HCT116 (cell line): ENCODE results near the gene RIPOR2.

Experiments used
- ATF3 ChIP-seq: IDR thresholded peaks from 2 replicates; pipeline ENCODE4 v1.6.1; 2012
- CTCF ChIP-seq, 3 experiments: fragments of 200-600 bp in 1 of 3; sonication (generic) in 1 of 3; IDR thresholded peaks in 2 of 3; conservative IDR thresholded peaks in 1 of 3; 2 replicates each; pipeline ENCODE4 v1.5.1; 2012 to 2017; ENCODE audit warnings: low read depth in 2 of 3, low read length in 2 of 3, antibody characterized with exemption in 1 of 3, borderline replicate concordance in 1 of 3, control low read depth in 1 of 3, mild to moderate bottlenecking in 1 of 3, mixed read lengths in 1 of 3, mixed run types in 1 of 3, moderate library complexity in 1 of 3; ENCODE audit not compliant: insufficient read depth in 1 of 3
- EZH2 ChIP-seq: fragments of 200-600 bp; sonication (generic); IDR thresholded peaks from 2 replicates; pipeline ENCODE4 v1.6.1; 2017; ENCODE audit warnings: antibody characterized with exemption, mixed run types
- FOSL1 ChIP-seq: IDR thresholded peaks from 2 replicates; pipeline ENCODE4 v1.6.1; 2012; ENCODE audit warnings: low read depth
- JUND ChIP-seq: IDR thresholded peaks from 2 replicates; pipeline ENCODE4 v1.6.1; 2012
- MAX ChIP-seq: IDR thresholded peaks from 2 replicates; pipeline ENCODE4 v1.6.1; 2012
- POLR2A ChIP-seq: IDR thresholded peaks from 2 replicates; pipeline ENCODE4 v1.7.0; 2011; ENCODE audit warnings: borderline replicate concordance; ENCODE audit not compliant: insufficient read depth, insufficient read length; ENCODE audit errors: extremely low read depth
- SIN3A ChIP-seq: IDR thresholded peaks from 2 replicates; pipeline ENCODE4 v1.6.1; 2012; ENCODE audit warnings: low read depth
- SP1 ChIP-seq: IDR thresholded peaks from 2 replicates; pipeline ENCODE4 v1.6.1; 2012; ENCODE audit warnings: low read depth
- TCF7L2 ChIP-seq: IDR thresholded peaks from 2 replicates; pipeline ENCODE4 v1.7.0; 2011; ENCODE audit warnings: borderline replicate concordance, inconsistent platforms; ENCODE audit not compliant: insufficient read depth, insufficient read length; ENCODE audit errors: extremely low read depth
- YY1 ChIP-seq: IDR thresholded peaks from 2 replicates; pipeline ENCODE4 v1.6.1; 2011; ENCODE audit warnings: low read length, low read depth, moderate library complexity, mild to moderate bottlenecking; ENCODE audit not compliant: insufficient replicate concordance; ENCODE audit errors: extremely low read depth
- ZNF274 ChIP-seq: fragments of 200-500 bp; sonication (Bioruptor generic); IDR thresholded peaks from 2 replicates; pipeline ENCODE4 v1.6.1; 2014; ENCODE audit warnings: mild to moderate bottlenecking, low read depth, low read length, inconsistent platforms

- no peak for TF ChIP-seq ATF3
- TF ChIP-seq CTCF (IDR thresholded peaks at IDR 0.05 in 2 of 3, conservative IDR thresholded peaks at IDR 0.05 in 1 of 3; ENCODE audit: borderline replicate concordance in 1 of 3, insufficient read depth in 1 of 3, low read depth in 2 of 3, low read length in 2 of 3), result no peak
- no peak for TF ChIP-seq SP1
- TF ChIP-seq TCF7L2, result no peak
- no peak for TF ChIP-seq YY1
- TF ChIP-seq JUND, result no peak
- TF ChIP-seq EZH2, result no peak
- no peak for TF ChIP-seq FOSL1
- TF ChIP-seq ZNF274, result no peak
- no peak for TF ChIP-seq MAX
- no peak for TF ChIP-seq POLR2A
- TF ChIP-seq SIN3A, result no peak
These were observed 174.4 kb downstream of the RIPOR2 start for GRCh38 chr6:24761193-24761835.
